Transverse colon (tissue), 4 donors: ENCODE data around the gene PNKP. TPM values are rescaled to one million over a fixed set of nuclear protein-coding genes. Genes with fewer than 3 reads are reported as not detected.
A peak's percentile ranks its signal among the peaks of the same experiment; 100 is the strongest.

Source experiments
- DNase-seq: peaks from one replicate; pipeline ENCODE4 v3.0.0-alpha.2; 2019
- H3K27ac ChIP-seq, 4 donors: fragments of 200-600 bp; sonication (generic); 2 replicates each; pipeline ENCODE4 v1.5.1; 2016 to 2018; ENCODE audit warnings: inconsistent platforms in 4 of 4
- H3K27me3 ChIP-seq: fragments of 200-600 bp; sonication (generic); 2 replicates; pipeline ENCODE4 v1.5.1; 2017; ENCODE audit warnings: inconsistent platforms
- H3K36me3 ChIP-seq, 4 donors: fragments of 200-600 bp; sonication (generic); 2 replicates each; pipeline ENCODE4 v1.5.1; 2017 to 2019; ENCODE audit warnings: inconsistent platforms in 4 of 4
- H3K4me1 ChIP-seq, 4 donors: fragments of 200-600 bp; sonication (generic); 2 replicates each; pipeline ENCODE4 v1.5.1; 2017 to 2020; ENCODE audit warnings: inconsistent platforms in 4 of 4
- H3K4me3 ChIP-seq, 4 donors: fragments of 200-600 bp; sonication (generic); 1 replicate in 1 of 4; 2 replicates in 3 of 4; pipeline versions ENCODE4 v1.5.1 to v1.6.1; 2017 to 2019; ENCODE audit warnings: inconsistent platforms in 4 of 4
- H3K9me3 ChIP-seq, 2 donors: fragments of 200-600 bp; sonication (generic); 2 replicates each; pipeline ENCODE4 v1.5.1; 2017 to 2019; ENCODE audit warnings: inconsistent platforms in 2 of 2
- EP300 ChIP-seq: sonication (generic); formaldehyde crosslinking; IDR thresholded peaks from one replicate; pipeline ENCODE4 v1.6.1; 2017; ENCODE audit warnings: antibody characterized with exemption, low read depth
- POLR2A ChIP-seq: fragments of 450-650 bp; IDR thresholded peaks from one replicate; pipeline ENCODE4 v1.6.1; 2016; ENCODE audit warnings: antibody characterized with exemption, mild to moderate bottlenecking, moderate library complexity
- POLR2AphosphoS5 ChIP-seq, 3 donors: sonication (generic); formaldehyde crosslinking; IDR thresholded peaks; one replicate each; pipeline ENCODE4 v1.6.1; 2016; ENCODE audit warnings: antibody characterized with exemption in 3 of 3
- WGBS, 2 donors: methylation state at CpG; one replicate each; pipeline ENCODE4 v1.1.5; 2018; ENCODE audit warnings: low coverage in 1 of 2; 5-methylcytosine and 5-hydroxymethylcytosine counted together
- in situ Hi-C, 4 donors: fragments of 200-750 bp; cut with MboI; loops; one replicate each; pipeline versions ENCODE4 v1.15.0 to v1.15.1; 2017; ENCODE audit warnings: low sequenced_read_pairs in 3 of 4, low pct_ligation_motif_present in 1 of 4, low pct_unique_long_range_greater_than_20kb in 1 of 4
- intact Hi-C: fragments of 100-400 bp; cut with DNase I; formaldehyde crosslinking; loops from one replicate; pipeline ENCODE4 v1.15.1; 2023; ENCODE audit warnings: low total_unique reads
- total RNA-seq, 4 donors: library from RNA; depleted of rRNA; stranded (reverse); fragments of >200 nt; gene quantifications; one replicate each; pipeline ENCODE4 v1.1.0, GENCODE V29; 2016
- TF ChIP-seq, protein P1 (sequence below), 5 experiments: fragments of 200-600 bp in 3 of 5; fragments of 450-650 bp in 2 of 5; sonication (generic) in 3 of 5; IDR thresholded peaks; 1 replicate in 2 of 5; 2 replicates in 3 of 5; pipeline ENCODE4 v1.5.1; 2016 to 2017; ENCODE audit warnings: antibody characterized with exemption in 5 of 5, inconsistent platforms in 3 of 5, mild to moderate bottlenecking in 2 of 5, moderate library complexity in 1 of 5

PNKP gene
- total RNA-seq, 4 donors from 2014 or later: 60.8 to 128 (median 99.6) TPM

DNA sequence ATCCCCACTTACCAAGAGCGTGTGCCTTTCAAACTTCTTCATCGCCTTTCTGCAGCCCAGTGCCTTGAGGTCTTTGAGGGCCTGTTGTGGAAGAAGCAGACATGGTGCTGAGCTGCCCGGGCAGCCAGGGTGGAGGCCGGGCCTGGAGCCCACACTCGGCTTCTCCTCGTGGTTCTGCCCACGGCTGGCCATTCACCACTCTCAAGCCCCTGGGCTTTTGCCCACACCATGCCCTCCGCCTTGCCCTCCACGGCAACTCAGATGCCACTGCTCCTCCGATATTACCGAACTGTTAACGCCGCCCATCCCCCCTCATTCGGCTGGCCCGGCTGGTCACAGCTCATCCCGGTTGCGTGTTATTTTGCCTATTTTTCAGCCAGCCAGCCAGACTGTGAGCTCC is 24.0 kb upstream of the PNKP start:
- no peak for TF ChIP-seq POLR2AphosphoS5 (IDR thresholded peaks at IDR 0.05)
- TF ChIP-seq, protein P1, sequence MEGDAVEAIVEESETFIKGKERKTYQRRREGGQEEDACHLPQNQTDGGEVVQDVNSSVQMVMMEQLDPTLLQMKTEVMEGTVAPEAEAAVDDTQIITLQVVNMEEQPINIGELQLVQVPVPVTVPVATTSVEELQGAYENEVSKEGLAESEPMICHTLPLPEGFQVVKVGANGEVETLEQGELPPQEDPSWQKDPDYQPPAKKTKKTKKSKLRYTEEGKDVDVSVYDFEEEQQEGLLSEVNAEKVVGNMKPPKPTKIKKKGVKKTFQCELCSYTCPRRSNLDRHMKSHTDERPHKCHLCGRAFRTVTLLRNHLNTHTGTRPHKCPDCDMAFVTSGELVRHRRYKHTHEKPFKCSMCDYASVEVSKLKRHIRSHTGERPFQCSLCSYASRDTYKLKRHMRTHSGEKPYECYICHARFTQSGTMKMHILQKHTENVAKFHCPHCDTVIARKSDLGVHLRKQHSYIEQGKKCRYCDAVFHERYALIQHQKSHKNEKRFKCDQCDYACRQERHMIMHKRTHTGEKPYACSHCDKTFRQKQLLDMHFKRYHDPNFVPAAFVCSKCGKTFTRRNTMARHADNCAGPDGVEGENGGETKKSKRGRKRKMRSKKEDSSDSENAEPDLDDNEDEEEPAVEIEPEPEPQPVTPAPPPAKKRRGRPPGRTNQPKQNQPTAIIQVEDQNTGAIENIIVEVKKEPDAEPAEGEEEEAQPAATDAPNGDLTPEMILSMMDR (IDR thresholded peaks at IDR 0.05): no peak
- TF ChIP-seq POLR2A: no peak
- no peak for TF ChIP-seq EP300
- intact Hi-C loops (no loop called here), in situ Hi-C loops (no loop called here)
- WGBS, 2 donors: 79% methylated on average over 17 of the region's 17 CpGs; no CpG with 5 or more reads in 1 of the 2 donors
- Histone ChIP-seq H3K4me3 (no peak overlapping the region), H3K9me3 (no peaks in the 10 kb centered on the region), H3K4me1 (peaks cover 9 to 15% (median 12%) of the 10 kb centered on the region in 4 donors), H3K27me3 (no peaks in the 10 kb centered on the region), H3K27ac (no peak overlapping the region), H3K36me3 (no peaks in the 10 kb centered on the region)
- DNase-seq: no peak

DNA sequence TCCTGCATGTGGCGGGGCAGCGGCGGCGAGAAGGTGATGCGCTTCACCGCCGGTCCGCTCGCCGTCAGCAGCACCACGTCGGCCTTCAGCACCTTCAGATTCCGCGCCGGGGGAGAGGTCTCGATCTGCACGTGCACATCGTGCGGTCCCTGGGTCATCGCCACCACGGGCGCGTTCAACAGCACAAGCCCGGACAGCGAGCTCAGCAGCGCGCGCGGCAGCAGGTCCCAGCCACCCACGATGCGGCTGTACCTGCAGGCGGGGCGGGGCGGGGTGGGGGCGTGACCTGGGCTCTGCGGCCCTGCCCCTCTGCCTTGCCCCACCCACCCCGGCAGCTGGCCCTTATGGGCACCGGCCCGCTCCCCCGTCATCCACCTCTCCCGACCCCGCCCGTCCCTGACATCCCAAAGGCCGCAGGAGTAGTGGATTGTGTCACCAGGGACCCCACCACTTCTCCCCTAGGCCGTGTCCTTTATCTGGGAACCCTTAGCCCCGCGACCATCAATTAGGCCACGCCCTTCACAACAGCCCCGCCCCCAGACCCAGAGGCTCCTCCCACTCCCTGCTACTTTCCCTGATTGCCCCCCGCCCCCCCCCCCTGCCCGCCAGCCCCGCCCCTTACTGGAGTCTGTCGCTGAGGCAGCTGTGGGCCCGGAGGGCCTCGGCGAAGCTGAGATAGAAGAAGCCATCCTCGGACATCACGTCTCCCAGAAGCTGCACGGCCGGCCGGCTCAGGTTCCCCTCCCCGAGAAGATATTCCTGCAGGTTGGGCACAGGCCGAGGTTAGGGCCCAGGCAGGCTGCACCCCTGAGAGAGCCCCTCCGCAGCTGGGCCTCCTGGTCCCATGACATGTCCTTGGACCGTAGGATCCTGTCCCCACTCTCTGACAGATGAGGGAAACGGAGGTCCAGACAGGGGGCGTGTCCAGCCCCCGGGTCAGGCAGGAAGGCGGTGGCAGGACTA is 23.3 kb upstream of the PNKP start:
- peak; percentile 67 for DNase-seq
- Histone ChIP-seq H3K27me3 (no peaks in the 10 kb centered on the region), H3K4me1 (peaks cover 9 to 14% (median 11%) of the 10 kb centered on the region in 4 donors), H3K9me3 (no peaks in the 10 kb centered on the region), H3K4me3 (peak overlapping the region in 3 of 4 donors; percentile 2 to 44 (median 32)), H3K27ac (peak overlapping the region in 3 of 4 donors; percentile 18 to 47 (median 30)), H3K36me3 (no peaks in the 10 kb centered on the region)
- in situ Hi-C loops (no loop called here), intact Hi-C loops (no loop called here)
- WGBS, 2 donors: 26% methylated on average over 17 of the region's 69 CpGs; no CpG with 5 or more reads in 1 of the 2 donors
- TF ChIP-seq, protein P1 (IDR thresholded peaks at IDR 0.05): peak in 2 of 5 experiments; percentile 26 to 40
- TF ChIP-seq POLR2AphosphoS5 (IDR thresholded peaks at IDR 0.05): no peak

DNA sequence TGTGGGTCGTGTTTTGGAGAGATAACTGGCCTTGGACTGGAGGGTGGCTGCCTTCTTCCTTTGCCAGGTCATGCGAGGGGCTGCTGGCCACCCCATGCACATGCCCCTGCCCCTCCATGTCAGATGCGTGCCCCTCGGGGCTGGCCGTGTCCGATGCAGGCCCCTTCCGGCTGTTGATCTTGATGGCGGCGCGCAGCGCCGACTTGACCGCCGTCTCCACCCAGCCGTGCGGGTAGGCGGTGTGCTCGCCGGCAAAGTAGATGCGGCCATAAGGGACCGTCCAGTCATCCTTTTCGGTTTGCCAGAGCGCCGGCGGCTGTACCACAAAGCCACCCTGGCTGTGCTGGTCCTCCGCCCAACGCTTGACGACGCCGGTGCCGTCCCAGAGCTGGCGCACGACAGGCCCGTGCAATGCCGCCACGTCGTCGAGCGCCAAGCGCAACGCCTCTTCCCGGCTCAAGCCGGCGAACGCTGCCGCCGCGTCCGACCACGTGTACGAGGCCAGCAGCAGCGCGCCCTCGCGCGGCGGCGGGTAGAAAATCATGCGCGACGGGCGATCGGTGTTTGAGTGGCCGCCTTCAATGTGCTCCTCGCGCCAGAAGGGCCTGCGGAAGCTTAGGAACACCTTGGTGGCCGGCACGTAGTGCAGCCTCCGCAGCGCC is 22.4 kb upstream of the PNKP start:
- no peaks in the 10 kb centered on the region for H3K9me3 ChIP-seq
- TF ChIP-seq EP300 (no peak), POLR2A (peak; percentile 11), POLR2AphosphoS5 (IDR thresholded peaks at IDR 0.05) (peak in 1 of 3 donors; percentile 29)
- TF ChIP-seq, protein P1 (IDR thresholded peaks at IDR 0.05): peak; percentile 66 to 84 (median 74)
- DNase-seq: peak; percentile 71
- peaks cover 9 to 14% (median 11%) of the 10 kb centered on the region in 4 donors for H3K4me1 ChIP-seq
- H3K36me3 ChIP-seq: peaks cover 0 to 3% (median 1%) of the 10 kb centered on the region in 4 donors
- in situ Hi-C loops (no loop called here), intact Hi-C loops (no loop called here)
- WGBS, 2 donors: 43% methylated on average over 54 of the region's 71 CpGs; no CpG with 5 or more reads in 1 of the 2 donors
- H3K27me3 ChIP-seq: no peaks in the 10 kb centered on the region
- peak overlapping the region in 3 of 4 donors; percentile 18 to 47 (median 30) for H3K27ac ChIP-seq
- H3K4me3 ChIP-seq: peak overlapping the region in 3 of 4 donors; percentile 2 to 44 (median 32)
